Ramos (cell line): ENCODE measurements around the gene ARPC1A.
"Not testable (repeated sequence)": the region's sequence is repeated elsewhere in the genome, so short reads cannot be mapped to it uniquely, and the experiment has no call there.

Experiments
- in situ Hi-C: fragments of 300-500 bp; cut with MboI; formaldehyde crosslinking; loops from one replicate; pipeline ENCODE4 v1.14.3; 2022; ENCODE audit warnings: low sequenced_read_pairs; ENCODE audit not compliant: unreplicated experiment

ARPC1A gene

GRCh38 chr7:99325592-99326407 lies at the start of gene ARPC1A:
ARPC1A (plus strand) TSS chr7:99325898; CDS start chr7:99333354, 7,456 bp downstream.
- in situ Hi-C loops = no loop called here

- in situ Hi-C loops = no loop called here
Measured at GRCh38 chr7:99278180-99278579, 47.5 kb upstream of the ARPC1A start.

- in situ Hi-C loops = not testable (repeated sequence)
Measured at GRCh38 chr7:99284165-99284564, 41.5 kb upstream of the ARPC1A start.

- in situ Hi-C loops = no loop called here
Measured at GRCh38 chr7:99287779-99288534, 37.7 kb upstream of the ARPC1A start.

- in situ Hi-C loops = no loop called here
Measured at GRCh38 chr7:99289185-99289584, 36.5 kb upstream of the ARPC1A start.

GRCh38 chr7:99290148-99290547 lies 35.5 kb upstream of the ARPC1A start:
- in situ Hi-C loops = not testable (repeated sequence)

- in situ Hi-C loops = no loop called here
Measured at GRCh38 chr7:99290980-99291607, 34.6 kb upstream of the ARPC1A start.

GRCh38 chr7:99292127-99292526 lies 33.6 kb upstream of the ARPC1A start:
- in situ Hi-C loops = no loop called here

- in situ Hi-C loops = no loop called here
Measured at GRCh38 chr7:99293167-99293566, 32.5 kb upstream of the ARPC1A start.

- in situ Hi-C loops = no loop called here
Measured at GRCh38 chr7:99293650-99294049, 32.0 kb upstream of the ARPC1A start.

- in situ Hi-C loops = no loop called here
Measured at GRCh38 chr7:99296471-99296870, 29.2 kb upstream of the ARPC1A start.

- in situ Hi-C loops = no loop called here
Measured at GRCh38 chr7:99301496-99301895, 24.2 kb upstream of the ARPC1A start.

GRCh38 chr7:99305473-99306260 lies 20.0 kb upstream of the ARPC1A start:
- in situ Hi-C loops = loop anchor here (5.0 kb wide), 1 partner anchor 263 kb away; no protein-coding TSS in a partner anchor

- in situ Hi-C loops = loop anchor here (5.0 kb wide), 1 partner anchor 266 kb away; no protein-coding TSS in a partner anchor
Measured at GRCh38 chr7:99308461-99309074, 17.1 kb upstream of the ARPC1A start.

- in situ Hi-C loops = loop anchor here (5.0 kb wide), 1 partner anchor 267 kb away; no protein-coding TSS in a partner anchor
Measured at GRCh38 chr7:99309111-99309510, 16.6 kb upstream of the ARPC1A start.

- in situ Hi-C loops = no loop called here
Measured at GRCh38 chr7:99310004-99310403, 15.7 kb upstream of the ARPC1A start.

GRCh38 chr7:99311702-99312101 lies 14.0 kb upstream of the ARPC1A start:
- in situ Hi-C loops = no loop called here

- in situ Hi-C loops = no loop called here
Measured at GRCh38 chr7:99312316-99313203, 13.1 kb upstream of the ARPC1A start.

GRCh38 chr7:99313204-99313573 lies 12.5 kb upstream of the ARPC1A start:
- in situ Hi-C loops = no loop called here
